IMR-90 (cell line): ENCODE results near the gene LTBP1. TPM values are rescaled to one million over a fixed set of nuclear protein-coding genes. Genes with fewer than 3 reads are reported as not detected.
A peak's percentile ranks its signal among the peaks of the same experiment; 100 is the strongest.

ENCODE experiments used
- ATAC-seq: fragments of 200-7000 bp; cut with Tn5 transposase; 2 replicates; pipeline ENCODE4 v1.9.1; 2020; ENCODE audit warnings: low read depth, mild to moderate bottlenecking, moderate library complexity
- BruUV-seq: library from RNA; stranded (reverse); fragments of 400-500 nt; replicated peaks from 2 replicates; lab custom pipeline; 2021; lab: Mats Ljungman, UMichigan
- CTCF ChIA-PET: fragments of 300-600 bp; formaldehyde crosslinking; extraction: SDS; loops from one replicate; lab custom pipeline; 2021; ENCODE audit warnings: antibody characterized with exemption; lab: Yijun Ruan, JAX
- POLR2A ChIA-PET: fragments of 300-600 bp; sonication (Branson Sonifier 250); formaldehyde crosslinking; loops from one replicate; lab custom pipeline; 2022; ENCODE audit warnings: antibody characterized with exemption; ENCODE audit not compliant: unreplicated experiment; lab: Charles Lee
- DNase-seq: peaks from one replicate; pipeline ENCODE4 v3.0.0; 2013
- H2AFZ ChIP-seq: replicated peaks from 2 replicates; pipeline ENCODE3; 2013; ENCODE audit warnings: low read length, mild to moderate bottlenecking; ENCODE audit not compliant: poor library complexity
- H2AK5ac ChIP-seq: 2 replicates; pipeline ENCODE4 v1.6.1; 2013; ENCODE audit warnings: low read depth, low read length, inconsistent platforms
- H2AK9ac ChIP-seq: replicated peaks from 2 replicates; pipeline ENCODE3; 2013; ENCODE audit warnings: mild to moderate bottlenecking, low read depth, low read length, moderate library complexity; ENCODE audit not compliant: poor library complexity
- H2BK120ac ChIP-seq: 2 replicates; pipeline ENCODE4 v1.6.1; 2013; ENCODE audit warnings: low read depth, low read length, inconsistent platforms
- H2BK15ac ChIP-seq: 3 replicates; pipeline ENCODE4 v1.6.1; 2013; ENCODE audit warnings: low read depth, low read length, inconsistent platforms
- H2BK20ac ChIP-seq: 2 replicates; pipeline ENCODE4 v1.6.1; 2013; ENCODE audit warnings: low read depth, mild to moderate bottlenecking, inconsistent platforms, low read length, moderate library complexity
- H2BK5ac ChIP-seq: 2 replicates; pipeline ENCODE4 v1.6.1; 2013; ENCODE audit warnings: mild to moderate bottlenecking, low read depth, low read length, inconsistent platforms; ENCODE audit not compliant: poor library complexity, severe bottlenecking
- H3K14ac ChIP-seq: replicated peaks from 2 replicates; pipeline ENCODE4 v1.6.1; 2013; ENCODE audit warnings: low read depth, low read length, inconsistent platforms
- H3K18ac ChIP-seq: 2 replicates; pipeline ENCODE4 v1.6.1; 2013; ENCODE audit warnings: low read depth, low read length, control low read depth
- H3K23ac ChIP-seq: 2 replicates; pipeline ENCODE4 v1.6.1; 2013; ENCODE audit warnings: low read depth, low read length, inconsistent platforms
- H3K27ac ChIP-seq: 2 replicates; pipeline ENCODE4 v1.5.1; 2013; ENCODE audit warnings: mild to moderate bottlenecking, control low read depth, low read length; ENCODE audit not compliant: insufficient read depth
- H3K27me3 ChIP-seq: 2 replicates; pipeline ENCODE4 v1.6.1; 2013; ENCODE audit warnings: low read length; ENCODE audit not compliant: control insufficient read depth, insufficient read depth
- H3K36me3 ChIP-seq: 2 replicates; pipeline ENCODE4 v1.6.1; 2013; ENCODE audit warnings: low read length, mixed read lengths; ENCODE audit not compliant: control insufficient read depth, insufficient read depth
- H3K4ac ChIP-seq: 2 replicates; pipeline ENCODE4 v1.6.1; 2013; ENCODE audit warnings: low read depth, low read length, inconsistent platforms
- H3K4me1 ChIP-seq: 2 replicates; pipeline ENCODE4 v1.6.1; 2013; ENCODE audit warnings: low read length, mixed read lengths; ENCODE audit not compliant: control insufficient read depth, insufficient read depth
- H3K4me2 ChIP-seq: 2 replicates; pipeline ENCODE4 v1.6.1; 2013; ENCODE audit warnings: low read depth, mild to moderate bottlenecking, control low read depth, low read length, moderate library complexity
- H3K4me3 ChIP-seq: 2 replicates; pipeline ENCODE4 v1.5.1; 2013; ENCODE audit warnings: low read depth, mild to moderate bottlenecking, control low read depth, low read length, moderate library complexity; ENCODE audit not compliant: insufficient read depth
- H3K56ac ChIP-seq: 2 replicates; pipeline ENCODE4 v1.6.1; 2013; ENCODE audit warnings: low read length, inconsistent platforms; ENCODE audit not compliant: insufficient read depth; ENCODE audit errors: extremely low read depth
- H3K79me1 ChIP-seq, 2 experiments: 2 replicates each; pipeline ENCODE4 v1.6.1; 2013; ENCODE audit warnings: low read length in 2 of 2, inconsistent platforms in 1 of 2, low read depth in 1 of 2
- H3K9ac ChIP-seq: 2 replicates; pipeline ENCODE4 v1.6.1; 2013; ENCODE audit warnings: low read depth, low read length, control low read depth
- H3K9me1 ChIP-seq: 2 replicates; pipeline ENCODE4 v1.6.1; 2013; ENCODE audit warnings: low read length, inconsistent platforms; ENCODE audit not compliant: insufficient read depth
- H3K9me3 ChIP-seq: 2 replicates; pipeline ENCODE4 v1.6.1; 2013; ENCODE audit warnings: low read length; ENCODE audit not compliant: control insufficient read depth, insufficient read depth
- H4K20me1 ChIP-seq: 2 replicates; pipeline ENCODE4 v1.6.1; 2013; ENCODE audit warnings: low read length, inconsistent platforms; ENCODE audit not compliant: insufficient read depth
- H4K5ac ChIP-seq: 2 replicates; pipeline ENCODE4 v1.6.1; 2013; ENCODE audit warnings: mild to moderate bottlenecking, low read depth, low read length, control low read depth
- H4K8ac ChIP-seq, 2 experiments: 2 replicates each; pipeline ENCODE4 v1.6.1; 2013; ENCODE audit warnings: low read depth in 2 of 2, low read length in 2 of 2, control low read depth in 1 of 2, inconsistent platforms in 1 of 2
- H4K91ac ChIP-seq: 2 replicates; pipeline ENCODE4 v1.6.1; 2013; ENCODE audit warnings: low read depth, low read length, inconsistent platforms; ENCODE audit not compliant: insufficient read depth
- MAFK ChIP-seq: IDR thresholded peaks from 2 replicates; pipeline ENCODE4 v1.6.1; 2012; ENCODE audit warnings: low read depth, low read length, improper control_type of control experiment
- MAZ ChIP-seq: IDR thresholded peaks from 2 replicates; pipeline ENCODE4 v1.6.1; 2012; ENCODE audit warnings: low read depth, mild to moderate bottlenecking, low read length, improper control_type of control experiment, moderate library complexity, borderline replicate concordance
- WGBS, 2 experiments: methylation state at CpG; one replicate each; pipeline versions ENCODE4 v1.1.5 to v1.1.7; 2013; ENCODE audit warnings: missing lambda C conversion rate in 2 of 2; ENCODE audit not compliant: insufficient read length in 1 of 2; ENCODE audit errors: extremely low coverage in 2 of 2; 5-methylcytosine and 5-hydroxymethylcytosine counted together
- dilution Hi-C: fragments of 300-500 bp; cut with HindIII; formaldehyde crosslinking; loops from one replicate; pipeline ENCODE4 v1.14.3; 2018; ENCODE audit warnings: low sequenced_read_pairs; ENCODE audit not compliant: unreplicated experiment
- in situ Hi-C: fragments of 300-500 bp; cut with MboI; formaldehyde crosslinking; loops from 3 replicates; pipeline ENCODE4 v1.14.3; 2019; ENCODE audit warnings: low sequenced_read_pairs, inconsistent platforms, mixed read lengths
- intact Hi-C: fragments of 100-400 bp; cut with micrococcal nuclease; formaldehyde crosslinking; loops from 2 replicates; pipeline ENCODE4 v1.10.0; 2022
- polyA plus RNA-seq, 3 experiments: library from polyadenylated mRNA; depleted of rRNA; stranded (reverse); fragments of >200 nt; gene quantifications; 2 replicates each; pipeline ENCODE4 v1.2.3, GENCODE V29; 2012; ENCODE audit warnings: low replicate concordance in 1 of 3
- total RNA-seq: library from RNA; depleted of rRNA; stranded (reverse); fragments of >200 nt; gene quantifications from 2 replicates; pipeline ENCODE4 v1.2.3, GENCODE V29; 2012

LTBP1 gene
- total and polyA plus RNA-seq, 2 of the 4 experiments (the other 2 are of a cell fraction), result 235 to 326 TPM

GRCh38 chr2:33030326-33030725 lies 83.6 kb downstream of the LTBP1 start:
- H4K8ac ChIP-seq, result no peak overlapping the region
- no peak overlapping the region for H2AK9ac ChIP-seq
- no peak overlapping the region for H3K14ac ChIP-seq
- no TSS peak for BruUV-seq
- H3K36me3 ChIP-seq, result no peaks in the 10 kb centered on the region
- peaks cover 2% of the 10 kb centered on the region; the same call in 1 of the 2 replicates for H3K4me1 ChIP-seq
- H3K4me2 ChIP-seq, result no peak overlapping the region
- no peak overlapping the region for H3K27ac ChIP-seq
- no peaks in the 10 kb centered on the region for H4K20me1 ChIP-seq
- no peaks in the 10 kb centered on the region for H3K9me3 ChIP-seq
- in situ Hi-C loops, result loop anchor here (5.0 to 25.0 kb wide), 2 partner anchors 232 to 258 kb away; no protein-coding TSS in a partner anchor
- no peak overlapping the region for H2AFZ ChIP-seq
- ATAC-seq (no peak), DNase-seq (no peak)
- POLR2A ChIA-PET, result no interaction called here
- no peak overlapping the region for H3K18ac ChIP-seq
- no peaks in the 10 kb centered on the region for H3K9me1 ChIP-seq
- CTCF ChIA-PET, result no interaction called here
- TF ChIP-seq MAFK (no peak), MAZ (no peak)
- 0 out of 2 replicates have a peak overlapping the region, but pooled peaks have one; percentile 63 for H3K23ac ChIP-seq
- H3K4me3 ChIP-seq, result no peak overlapping the region
- no peak overlapping the region for H3K56ac ChIP-seq
- 60% methylated on average over 2 of the region's 3 CpGs; no CpG with 5 or more reads in 1 of the 2 experiments for WGBS, 2 experiments
- no peak overlapping the region for H2BK120ac ChIP-seq
- H3K27me3 ChIP-seq, result no peaks in the 10 kb centered on the region
- H3K79me1 ChIP-seq, result peaks cover 21 to 24% of the 10 kb centered on the region in 2 experiments
- H4K91ac ChIP-seq, result no peak overlapping the region
- dilution Hi-C loops, result no loop called here
- H2AK5ac ChIP-seq, result no peak overlapping the region
- H3K9ac ChIP-seq, result no peak overlapping the region
- no peak overlapping the region for H2BK20ac ChIP-seq
- no peak overlapping the region; the same call in 1 of the 2 replicates for H4K5ac ChIP-seq
- H2BK15ac ChIP-seq, result no peak overlapping the region
- intact Hi-C loops, result loop anchor here (5.0 to 10.0 kb wide), 2 partner anchors 242 to 554 kb away; no protein-coding TSS in a partner anchor
- H3K4ac ChIP-seq, result no peak overlapping the region
- H2BK5ac ChIP-seq, result no peak overlapping the region
